ENCODE measurements around the gene TMEM174. TPM values are rescaled to one million over a fixed set of nuclear protein-coding genes. Genes with fewer than 3 reads are reported as not detected.

The TMEM174 gene
- polyA plus RNA-seq, 10 donors: not detected

GRCh38 chr5:73221161-73221560, 48.2 kb downstream of the TMEM174 start:
- DNase-seq: no peak

- DNase-seq: no peak
These were observed 48.7 kb downstream of the TMEM174 start for GRCh38 chr5:73221726-73222125.

GRCh38 chr5:73222173-73222572, 49.2 kb downstream of the TMEM174 start:
- no peak for DNase-seq

Other genes starting within 250 kb of the TMEM174 start
- gene FCHO2, start 217.2 kb upstream of the TMEM174 start, polyA plus RNA-seq (ENCODE audit: insufficient read length in 10 of 10): 10 to 100 TPM; 14.3 to 24.2 (median 19.1) TPM
- 1 to 10 TPM in 2 of 10 donors, under 1 TPM in 7, not detected in 1; 0.38 to 2.7 (median 0.75) TPM for gene TMEM171, start 52.6 kb upstream of the TMEM174 start, polyA plus RNA-seq (ENCODE audit: insufficient read length in 10 of 10)